Heart left ventricle (tissue), 16 donors: Measurements from ENCODE around the gene EXPH5. TPM values are rescaled to one million over a fixed set of nuclear protein-coding genes. Genes with fewer than 3 reads are reported as not detected.

ENCODE experiments used
- ATAC-seq, 4 donors: fragments of 200-7000 bp; cut with Tn5 transposase; one replicate each; pipeline ENCODE4 v1.9.1; 2020 to 2022; ENCODE audit warnings: moderate library complexity in 4 of 4, mild to moderate bottlenecking in 3 of 4, moderate number of reproducible peaks in 1 of 4
- DNase-seq, 5 donors: peaks; one replicate each; pipeline ENCODE4 v3.0.0-alpha.2; 2020
- H3K27ac ChIP-seq, 12 donors: fragments of 200-600 bp; sonication (generic) in 4 of 12; one replicate each; pipeline versions ENCODE4 v1.5.0 to v1.8.0; 2016 to 2022; ENCODE audit warnings: mild to moderate bottlenecking in 2 of 12
- H3K27me3 ChIP-seq, 9 donors: fragments of 200-600 bp; sonication (generic) in 2 of 9; one replicate each; pipeline versions ENCODE4 v1.5.1 to v1.8.0; 2016 to 2022; ENCODE audit warnings: mild to moderate bottlenecking in 3 of 9
- H3K36me3 ChIP-seq, 9 donors: fragments of 200-600 bp; sonication (generic) in 2 of 9; one replicate each; pipeline versions ENCODE4 v1.5.0 to v1.8.0; 2018 to 2022; ENCODE audit warnings: mild to moderate bottlenecking in 2 of 9
- H3K4me1 ChIP-seq, 12 donors: fragments of 200-600 bp; sonication (generic) in 4 of 12; one replicate each; pipeline versions ENCODE4 v1.5.0 to v1.8.0; 2016 to 2022; ENCODE audit warnings: mild to moderate bottlenecking in 3 of 12
- H3K4me3 ChIP-seq, 12 donors: fragments of 200-600 bp; sonication (generic) in 4 of 12; one replicate each; pipeline versions ENCODE4 v1.5.0 to v1.8.0; 2017 to 2022; ENCODE audit warnings: mild to moderate bottlenecking in 9 of 12, moderate library complexity in 4 of 12
- H3K9me3 ChIP-seq, 12 donors: fragments of 200-600 bp; sonication (generic) in 4 of 12; one replicate each; pipeline versions ENCODE4 v1.5.0 to v1.8.0; 2016 to 2022; ENCODE audit warnings: mild to moderate bottlenecking in 1 of 12
- POLR2A ChIP-seq, 2 donors: fragments of 450-650 bp; IDR thresholded peaks; one replicate each; pipeline ENCODE4 v1.6.1; 2017; ENCODE audit warnings: antibody characterized with exemption in 2 of 2, mild to moderate bottlenecking in 2 of 2, moderate library complexity in 2 of 2
- WGBS, 4 donors: extraction: QIAGEN DNeasy Blood & Tissue Kit in 2 of 4; methylation state at CpG; one replicate each; pipeline versions ENCODE4 v1.1.5 to v1.1.7; 2013 to 2018; 5-methylcytosine and 5-hydroxymethylcytosine counted together
- intact Hi-C, 10 donors: fragments of 100-400 bp; cut with DNase I; formaldehyde crosslinking; loops; one replicate each; pipeline versions ENCODE4 v1.11.1 to v1.14.2; 2022
- polyA plus RNA-seq, 2 donors: library from polyadenylated mRNA; stranded (reverse); fragments of 200-250 nt; gene quantifications; one replicate each; pipeline ENCODE4 v1.2.3, GENCODE V29; 2013
- total RNA-seq, 9 donors: library from RNA; depleted of rRNA in 2 of 9; stranded (reverse); fragments of >200 nt in 2 of 9; fragmentation: NEBNext Ultra II Directional in 3 of 9; extraction: Animal tissue kit (Norgen Biotek cat#: 25700) in 3 of 9; gene quantifications; one replicate each; pipeline versions ENCODE4 v1.1.0 to v1.2.4, GENCODE V29; 2016 to 2023
- TF ChIP-seq, protein P1 (sequence below), 12 donors: fragments of 200-600 bp; sonication (generic) in 4 of 12; IDR thresholded peaks; one replicate each; pipeline versions ENCODE4 v1.5.0 to v1.8.0; 2018 to 2022; ENCODE audit warnings: antibody characterized with exemption in 12 of 12, mild to moderate bottlenecking in 5 of 12
- donor health status: ischemic (EF 13 %, LVEDD 7.1; RV severe dilation, severe dysfunction).
- donor health status: healthy with polysubstance abuse.
- donor health status: DM: no; HTN: yes; CAD: no.
- donor health status: DM: no; HTN: no; CAD: no.
- donor health status: ischemic (EF 25% LVEDD 6.9; RV normal size, moderate dysfunction).
- donor health status: ischemic (EF 25% LVEDD 5.7; RV mildly dilated, moderate dysfunction).
- donor health status: healthy.
- donor health status: DM: yes; HTN: yes; CAD: no.
- donor health status: ischemic (EF 35%, LVEDD 5.7; RV mildly dilated, moderate dysfunction).
- donor health status: nonischemic (EF 11% LVEDD 7.7; RV severe dilation, severe dysfunction).
- donor health status: DM: yes; HTN: yes; CAD: no.
- donor health status: PGD.
- donor health status: ischemic (EF 29% LVEDD 5.4; RV normal size, mild dysfunction).
- donor health status: nonischemic (EF 23%, LVEDD 6.1; RV moderate dilation, normal function).

The EXPH5 gene
- total and polyA plus RNA-seq, 11 donors = 0.14 to 4.2 (median 1.1) TPM

DNA sequence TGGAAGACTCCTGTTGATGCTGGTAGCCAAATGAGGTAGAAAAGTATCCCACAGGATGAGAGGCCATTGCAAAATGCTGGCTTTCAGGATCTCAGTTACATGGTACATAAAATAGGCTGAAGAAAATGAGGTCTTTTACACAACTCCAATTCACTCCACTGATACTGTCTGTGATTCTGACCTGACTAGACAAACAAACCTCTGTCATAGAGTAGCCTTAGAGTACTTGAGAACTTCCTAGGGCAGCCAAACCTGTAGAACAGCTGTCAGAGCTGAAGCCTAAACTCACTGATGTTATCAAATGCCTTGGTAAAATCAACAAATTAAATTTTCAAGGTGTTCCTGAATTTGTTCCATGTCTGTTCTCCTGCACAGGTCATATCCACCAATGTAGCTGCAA, 69.1 kb downstream of the EXPH5 start:
- H3K4me3 ChIP-seq = no peak overlapping the region
- H3K27ac ChIP-seq = no peak overlapping the region
- intact Hi-C loops = loop anchor here in 1 of 10 donors (2.0 kb wide), 1 partner anchor 76 kb away; no protein-coding TSS in a partner anchor
- ATAC-seq (no peak), DNase-seq (no peak)
- TF ChIP-seq, protein P1, sequence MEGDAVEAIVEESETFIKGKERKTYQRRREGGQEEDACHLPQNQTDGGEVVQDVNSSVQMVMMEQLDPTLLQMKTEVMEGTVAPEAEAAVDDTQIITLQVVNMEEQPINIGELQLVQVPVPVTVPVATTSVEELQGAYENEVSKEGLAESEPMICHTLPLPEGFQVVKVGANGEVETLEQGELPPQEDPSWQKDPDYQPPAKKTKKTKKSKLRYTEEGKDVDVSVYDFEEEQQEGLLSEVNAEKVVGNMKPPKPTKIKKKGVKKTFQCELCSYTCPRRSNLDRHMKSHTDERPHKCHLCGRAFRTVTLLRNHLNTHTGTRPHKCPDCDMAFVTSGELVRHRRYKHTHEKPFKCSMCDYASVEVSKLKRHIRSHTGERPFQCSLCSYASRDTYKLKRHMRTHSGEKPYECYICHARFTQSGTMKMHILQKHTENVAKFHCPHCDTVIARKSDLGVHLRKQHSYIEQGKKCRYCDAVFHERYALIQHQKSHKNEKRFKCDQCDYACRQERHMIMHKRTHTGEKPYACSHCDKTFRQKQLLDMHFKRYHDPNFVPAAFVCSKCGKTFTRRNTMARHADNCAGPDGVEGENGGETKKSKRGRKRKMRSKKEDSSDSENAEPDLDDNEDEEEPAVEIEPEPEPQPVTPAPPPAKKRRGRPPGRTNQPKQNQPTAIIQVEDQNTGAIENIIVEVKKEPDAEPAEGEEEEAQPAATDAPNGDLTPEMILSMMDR (IDR thresholded peaks at IDR 0.05) = no peak
- TF ChIP-seq POLR2A (IDR thresholded peaks at IDR 0.05) = no peak
- no peaks in the 10 kb centered on the region for H3K27me3 ChIP-seq
- H3K9me3 ChIP-seq = no peaks in the 10 kb centered on the region
- no peaks in the 10 kb centered on the region for H3K36me3 ChIP-seq
- no peaks in the 10 kb centered on the region for H3K4me1 ChIP-seq

DNA sequence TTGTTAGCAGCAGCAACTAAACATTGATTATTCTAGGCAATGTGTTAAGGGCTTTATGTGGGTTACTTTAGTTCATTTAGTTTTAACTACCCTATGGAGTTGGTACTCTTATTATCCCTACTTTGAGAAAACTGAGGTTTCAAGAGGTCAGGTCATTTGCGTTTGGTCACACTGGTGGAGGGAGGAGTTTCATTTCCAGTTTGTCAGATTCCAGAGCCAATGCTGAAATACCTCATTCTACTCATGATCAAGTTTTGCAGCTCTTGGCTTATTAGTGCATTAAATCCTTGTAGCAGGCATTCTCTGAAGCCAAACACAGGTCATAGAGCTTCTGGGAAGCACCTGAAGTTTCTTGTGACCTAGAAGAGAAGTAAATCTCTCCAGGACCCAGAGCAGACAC, 71.2 kb downstream of the EXPH5 start:
- Histone ChIP-seq H3K27ac (no peak overlapping the region), H3K9me3 (no peaks in the 10 kb centered on the region), H3K36me3 (no peaks in the 10 kb centered on the region), H3K4me1 (no peaks in the 10 kb centered on the region), H3K4me3 (no peak overlapping the region), H3K27me3 (no peaks in the 10 kb centered on the region)
- DNase-seq (no peak), ATAC-seq (no peak)
- intact Hi-C loops = no loop called here
- TF ChIP-seq POLR2A (IDR thresholded peaks at IDR 0.05) = no peak
- TF ChIP-seq, protein P1 (IDR thresholded peaks at IDR 0.05) = no peak
- WGBS, 4 donors = 52 to 67% (median 60%) methylated on average over 1 of the region's 1 CpG

DNA sequence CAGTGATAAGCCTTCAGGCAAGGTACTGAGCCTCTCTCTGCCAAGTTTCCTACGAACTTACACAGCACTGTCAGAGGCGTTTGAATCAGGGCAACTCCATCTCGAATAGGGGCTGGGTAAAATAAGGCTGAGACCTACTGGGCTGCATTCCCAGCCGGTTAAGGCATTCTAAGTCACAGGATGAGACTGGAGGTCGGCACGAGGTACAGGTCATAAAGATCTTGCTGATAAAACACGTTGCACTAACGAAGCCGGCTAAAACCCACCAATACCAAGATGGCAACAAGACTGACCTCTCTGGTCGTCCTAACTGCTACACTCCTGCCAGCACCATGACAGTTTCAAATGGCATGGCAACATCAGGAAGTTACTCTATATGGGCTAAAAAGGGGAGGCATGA, 75.0 kb downstream of the EXPH5 start:
- Histone ChIP-seq H3K4me3 (no peak overlapping the region), H3K27me3 (no peaks in the 10 kb centered on the region), H3K36me3 (peaks cover 0 to 4% (median 0%) of the 10 kb centered on the region in 9 donors), H3K4me1 (no peaks in the 10 kb centered on the region), H3K27ac (no peak overlapping the region), H3K9me3 (no peaks in the 10 kb centered on the region)
- WGBS, 4 donors = 77 to 81% (median 80%) methylated on average over 10 of the region's 10 CpGs
- DNase-seq (no peak), ATAC-seq (no peak)
- intact Hi-C loops = no loop called here
- TF ChIP-seq, protein P1 (IDR thresholded peaks at IDR 0.05) = no peak
- no peak for TF ChIP-seq POLR2A (IDR thresholded peaks at IDR 0.05)

DNA sequence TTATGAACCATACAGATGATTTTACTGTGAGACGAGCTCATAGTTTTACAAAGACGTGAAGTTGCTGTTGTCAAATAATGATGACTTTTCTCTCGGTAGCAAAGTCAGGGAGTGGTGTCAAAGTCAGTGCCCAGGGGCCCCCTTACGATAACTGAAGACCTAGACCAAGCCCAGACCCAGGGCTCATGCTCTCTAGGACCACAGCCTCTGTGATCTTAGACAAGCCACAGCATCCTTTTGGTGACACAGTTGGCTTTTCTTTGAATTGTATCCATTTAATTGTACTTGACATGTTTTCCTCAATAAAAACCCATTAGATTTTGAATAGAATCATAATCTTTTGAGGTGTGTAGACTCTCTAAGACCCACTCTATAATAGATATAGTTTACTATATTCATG, 77.4 kb downstream of the EXPH5 start:
- Histone ChIP-seq H3K4me3 (no peak overlapping the region), H3K36me3 (peaks cover 0 to 4% (median 0%) of the 10 kb centered on the region in 9 donors), H3K27ac (no peak overlapping the region), H3K9me3 (no peaks in the 10 kb centered on the region), H3K27me3 (no peaks in the 10 kb centered on the region), H3K4me1 (no peaks in the 10 kb centered on the region)
- TF ChIP-seq, protein P1 (IDR thresholded peaks at IDR 0.05) = no peak
- no peak for TF ChIP-seq POLR2A (IDR thresholded peaks at IDR 0.05)
- DNase-seq = no peak
- intact Hi-C loops = no loop called here
- WGBS, 4 donors = 94 to 98% (median 96%) methylated on average over 4 of the region's 4 CpGs
- no peak for ATAC-seq
